GM23338 (cell line): Measurements from ENCODE around the gene CIRBP. TPM values are rescaled to one million over a fixed set of nuclear protein-coding genes. Genes with fewer than 3 reads are reported as not detected.

ENCODE experiments used
- ATAC-seq: fragments of 200-7000 bp; cut with Tn5 transposase; 3 replicates; pipeline ENCODE4 v1.9.1; 2020
- DNase-seq: peaks from one replicate; pipeline ENCODE4 v3.0.0-alpha.2; 2015; ENCODE audit warnings: low spot score
- H2AFZ ChIP-seq: fragments of 200-600 bp; sonication (generic); 2 replicates; pipeline ENCODE4 v1.8.0; 2016; ENCODE audit warnings: antibody characterized with exemption, mild to moderate bottlenecking, moderate library complexity
- H3F3A ChIP-seq: fragments of 200-600 bp; sonication (generic); replicated peaks from 2 replicates; pipeline ENCODE4 v1.8.0; 2017; ENCODE audit warnings: antibody characterized with exemption, mixed run types, low read depth
- H3K27ac ChIP-seq: fragments of 200-600 bp; sonication (generic); 2 replicates; pipeline ENCODE4 v1.6.1; 2016; ENCODE audit warnings: low read depth
- H3K27me3 ChIP-seq: fragments of 200-600 bp; sonication (generic); 2 replicates; pipeline ENCODE4 v1.8.0; 2016; ENCODE audit warnings: mild to moderate bottlenecking, mixed run types, moderate library complexity; ENCODE audit not compliant: insufficient read depth
- H3K36me3 ChIP-seq: fragments of 200-600 bp; sonication (generic); 2 replicates; pipeline ENCODE4 v1.8.0; 2016; ENCODE audit warnings: mild to moderate bottlenecking; ENCODE audit not compliant: insufficient read depth
- H3K4me1 ChIP-seq: fragments of 200-600 bp; sonication (generic); 2 replicates; pipeline ENCODE4 v1.8.0; 2016; ENCODE audit warnings: mild to moderate bottlenecking, moderate library complexity; ENCODE audit not compliant: insufficient read depth
- H3K4me2 ChIP-seq: fragments of 200-600 bp; sonication (generic); 2 replicates; pipeline ENCODE4 v1.7.1; 2017; ENCODE audit warnings: mixed run types
- H3K4me3 ChIP-seq: fragments of 200-600 bp; sonication (generic); 2 replicates; pipeline ENCODE4 v1.6.1; 2016; ENCODE audit warnings: mixed run types
- H3K79me2 ChIP-seq: fragments of 200-600 bp; sonication (generic); replicated peaks from 2 replicates; pipeline ENCODE4 v1.8.0; 2017; ENCODE audit warnings: mild to moderate bottlenecking; ENCODE audit not compliant: insufficient read depth
- H3K9me2 ChIP-seq: fragments of 200-600 bp; sonication (generic); 2 replicates; pipeline ENCODE4 v1.8.0; 2017; ENCODE audit not compliant: insufficient read depth
- H4K20me1 ChIP-seq: fragments of 200-600 bp; sonication (generic); replicated peaks from 2 replicates; pipeline ENCODE4 v1.8.0; 2017; ENCODE audit warnings: mild to moderate bottlenecking; ENCODE audit not compliant: insufficient read depth
- H3K27ac Mint-ChIP-seq: 2 replicates; pipeline ENCODE4 v1.8.0; 2020; ENCODE audit warnings: inconsistent platforms, mild to moderate bottlenecking, moderate library complexity, mixed read lengths
- H3K27me3 Mint-ChIP-seq: 3 replicates; pipeline ENCODE4 v1.8.0; 2022; ENCODE audit warnings: low read depth, mild to moderate bottlenecking, moderate library complexity, mixed read lengths, inconsistent platforms; ENCODE audit not compliant: insufficient read depth, poor library complexity
- H3K36me3 Mint-ChIP-seq: 3 replicates; pipeline ENCODE4 v1.8.0; 2021; ENCODE audit warnings: low read depth, mild to moderate bottlenecking, inconsistent platforms, moderate library complexity, mixed read lengths
- H3K4me1 Mint-ChIP-seq: 3 replicates; pipeline ENCODE4 v1.8.0; 2020; ENCODE audit warnings: mild to moderate bottlenecking, inconsistent platforms, mixed read lengths
- H3K4me3 Mint-ChIP-seq: 3 replicates; pipeline ENCODE4 v1.8.0; 2021; ENCODE audit warnings: moderate library complexity, mild to moderate bottlenecking, inconsistent platforms, mixed read lengths
- H3K9me3 Mint-ChIP-seq: 3 replicates; pipeline ENCODE4 v1.8.0; 2020; ENCODE audit warnings: moderate library complexity, mild to moderate bottlenecking, inconsistent platforms, mixed read lengths
- CREB1 ChIP-seq: fragments of 250-450 bp; sonication (Bioruptor Pico); IDR thresholded peaks from 2 replicates; pipeline ENCODE4 v1.5.0; 2020; ENCODE audit warnings: low read depth, mild to moderate bottlenecking, moderate library complexity
- CTCF ChIP-seq, 2 experiments: fragments of 200-600 bp in 1 of 2; sonication (generic) in 1 of 2; conservative IDR thresholded peaks; 2 replicates each; pipeline versions ENCODE4 v1.5.1 to v1.6.1; 2016 to 2017; ENCODE audit warnings: antibody characterized with exemption in 2 of 2, low read depth in 2 of 2, mild to moderate bottlenecking in 2 of 2, moderate library complexity in 1 of 2
- ETS1 ChIP-seq: IDR thresholded peaks from 2 replicates; pipeline ENCODE4 v1.6.1; 2016; ENCODE audit warnings: antibody characterized with exemption
- EZH2 ChIP-seq: fragments of 200-600 bp; sonication (generic); IDR thresholded peaks from one replicate; pipeline ENCODE4 v1.8.0; 2017; ENCODE audit warnings: antibody characterized with exemption, mild to moderate bottlenecking, low read depth; ENCODE audit not compliant: unreplicated experiment
- EZH2phosphoT487 ChIP-seq: fragments of 200-600 bp; sonication (generic); IDR thresholded peaks from one replicate; pipeline ENCODE4 v1.8.1; 2018; ENCODE audit warnings: antibody characterized with exemption; ENCODE audit not compliant: unreplicated experiment
- JUNB ChIP-seq: IDR thresholded peaks from one replicate; pipeline ENCODE4 v1.6.1; 2016; ENCODE audit warnings: antibody characterized with exemption; ENCODE audit not compliant: unreplicated experiment
- POLR2AphosphoS5 ChIP-seq: IDR thresholded peaks from 2 replicates; pipeline ENCODE4 v1.6.1; 2016; ENCODE audit warnings: antibody characterized with exemption, low read depth
- STAT1 ChIP-seq: IDR thresholded peaks from one replicate; pipeline ENCODE4 v1.6.1; 2016; ENCODE audit warnings: antibody characterized with exemption; ENCODE audit not compliant: unreplicated experiment
- ZNF462 ChIP-seq: fragments of 250-450 bp; sonication (Bioruptor Pico); IDR thresholded peaks from 2 replicates; pipeline ENCODE4 v1.5.0; 2020; ENCODE audit warnings: mild to moderate bottlenecking, moderate library complexity
- polyA plus RNA-seq: library from polyadenylated mRNA; unstranded; fragments of >200 nt; fragmentation: Nextera tagmentation; extraction: Ambion mirVana; gene quantifications from 2 replicates; pipeline ENCODE4 v1.2.1, GENCODE V29; 2016
- total RNA-seq: library from RNA; depleted of rRNA; stranded (reverse); fragments of >200 nt; shearing (Covaris generic); gene quantifications from 2 replicates; pipeline ENCODE4 v1.2.3, GENCODE V29; 2014

The CIRBP gene
- total and polyA plus RNA-seq, 2 experiments from 2014 or later, result 153 to 202 TPM

GRCh38 chr19:1250437-1251260 lies 18.5 kb upstream of the CIRBP start:
- no peak for TF ChIP-seq EZH2phosphoT487
- TF ChIP-seq POLR2AphosphoS5, result 0 out of 2 replicates have a peak, but pooled peaks have one; percentile 15
- no peak for TF ChIP-seq ETS1
- TF ChIP-seq EZH2, result no peak
- TF ChIP-seq CTCF (conservative IDR thresholded peaks at IDR 0.05; ENCODE audit: low read depth in 2 of 2), result no peak; a peak in 1 of 4 replicates
- no peak for TF ChIP-seq ZNF462 (CRISPR knock-in tag)
- TF ChIP-seq CREB1 (CRISPR knock-in tag), result peak; percentile 39
- no peak for TF ChIP-seq STAT1
- no peak for TF ChIP-seq JUNB
- ATAC-seq (peak; percentile 13), DNase-seq (peak; percentile 81)
- H3K27ac Mint-ChIP-seq, result peak overlapping the region; percentile 96
- Histone ChIP-seq H2AFZ (no peak overlapping the region), H3K4me1 (no peaks in the 10 kb centered on the region; the same call in 1 of the 2 replicates), H3K36me3 (peaks cover 9% of the 10 kb centered on the region; the same call in 1 of the 2 replicates), H3K4me3 (peak overlapping the region; percentile 94), H3K4me2 (peak overlapping the region; percentile 91), H4K20me1 (peaks cover 15% of the 10 kb centered on the region), H3K79me2 (peaks cover 39% of the 10 kb centered on the region), H3K27ac (peak overlapping the region; percentile 74), H3K9me2 (no peaks in the 10 kb centered on the region), H3K27me3 (no peaks in the 10 kb centered on the region), H3F3A (peaks cover 18% of the 10 kb centered on the region)
- peaks cover 22% of the 10 kb centered on the region for H3K27me3 Mint-ChIP-seq
- peak overlapping the region; percentile 88 for H3K4me3 Mint-ChIP-seq
- H3K9me3 Mint-ChIP-seq, result no peaks in the 10 kb centered on the region; the same call in 1 of the 3 replicates
- H3K4me1 Mint-ChIP-seq, result peaks cover 11% of the 10 kb centered on the region
- H3K36me3 Mint-ChIP-seq, result peaks cover 43% of the 10 kb centered on the region
